Lung (tissue), 12 donors: Measurements from ENCODE around the gene TAF1B. TPM values are rescaled to one million over a fixed set of nuclear protein-coding genes. Genes with fewer than 3 reads are reported as not detected.

Experiments
- ATAC-seq: fragments of 200-7000 bp; cut with Tn5 transposase; one replicate; pipeline ENCODE4 v1.9.1; 2020; ENCODE audit warnings: moderate number of reproducible peaks; ENCODE audit not compliant: insufficient read depth, low FRiP score
- DNase-seq, 3 donors: peaks; one replicate each; pipeline ENCODE4 v3.0.0-alpha.2; 2013 to 2017
- H3K27ac ChIP-seq, 2 donors: one replicate each; pipeline ENCODE4 v1.5.1; 2013; ENCODE audit warnings: mild to moderate bottlenecking in 2 of 2, moderate library complexity in 2 of 2, control low read depth in 1 of 2, inconsistent platforms in 1 of 2, low read depth in 1 of 2, low read length in 1 of 2
- H3K27me3 ChIP-seq, 3 donors: one replicate each; pipeline ENCODE4 v1.5.1; 2013; ENCODE audit warnings: low read length in 2 of 3; ENCODE audit not compliant: control insufficient read depth in 3 of 3, insufficient read depth in 3 of 3
- H3K36me3 ChIP-seq, 4 donors: one replicate each; pipeline ENCODE4 v1.5.1; 2013; ENCODE audit warnings: low read length in 4 of 4, mild to moderate bottlenecking in 1 of 4, moderate library complexity in 1 of 4; ENCODE audit not compliant: control insufficient read depth in 4 of 4, insufficient read depth in 4 of 4
- H3K4me1 ChIP-seq, 5 donors: one replicate each; pipeline ENCODE4 v1.5.1; 2013; ENCODE audit warnings: low read length in 5 of 5, mild to moderate bottlenecking in 2 of 5, moderate library complexity in 1 of 5; ENCODE audit not compliant: control insufficient read depth in 5 of 5, insufficient read depth in 5 of 5
- H3K4me3 ChIP-seq: one replicate; pipeline ENCODE4 v1.5.1; 2013; ENCODE audit warnings: mild to moderate bottlenecking, control low read depth, moderate library complexity
- H3K9ac ChIP-seq, 2 donors: one replicate each; pipeline ENCODE4 v1.5.1; 2013; ENCODE audit warnings: low read length in 2 of 2, control low read depth in 1 of 2; ENCODE audit not compliant: insufficient read depth in 1 of 2
- H3K9me3 ChIP-seq, 4 donors: one replicate each; pipeline ENCODE4 v1.5.1; 2013; ENCODE audit warnings: low read length in 3 of 4, mild to moderate bottlenecking in 1 of 4, moderate library complexity in 1 of 4; ENCODE audit not compliant: control insufficient read depth in 4 of 4, insufficient read depth in 3 of 4
- WGBS, 2 donors: extraction: QIAGEN DNeasy Blood & Tissue Kit; methylation state at CpG; one replicate each; pipeline ENCODE4 v1.1.7; 2013; 5-methylcytosine and 5-hydroxymethylcytosine counted together
- polyA plus RNA-seq, 2 donors: library from polyadenylated mRNA; stranded (reverse); fragments of 200-250 nt; gene quantifications; one replicate each; pipeline ENCODE4 v1.2.1, GENCODE V29; 2013
- total RNA-seq, 2 donors: library from RNA; depleted of rRNA in 1 of 2; stranded (reverse); fragments of >200 nt in 1 of 2; gene quantifications; one replicate each; pipeline ENCODE4 v1.2.1, GENCODE V29; 2014 to 2021
- TF ChIP-seq, protein P1 (sequence below): IDR thresholded peaks from 2 replicates; pipeline ENCODE4 v1.5.1; 2012; ENCODE audit warnings: mild to moderate bottlenecking; ENCODE audit errors: control extremely low read depth, extremely low read depth
- donor health status: control.
- donor health status: control.
- donor health status: Bipolar disorder and iron deficiency.
- donor health status: healthy.
- donor health status: DM: yes; HTN: yes; CAD: no.

TAF1B gene
- total and polyA plus RNA-seq, 4 donors, result 6.1 to 46.3 (median 14.9) TPM

DNA sequence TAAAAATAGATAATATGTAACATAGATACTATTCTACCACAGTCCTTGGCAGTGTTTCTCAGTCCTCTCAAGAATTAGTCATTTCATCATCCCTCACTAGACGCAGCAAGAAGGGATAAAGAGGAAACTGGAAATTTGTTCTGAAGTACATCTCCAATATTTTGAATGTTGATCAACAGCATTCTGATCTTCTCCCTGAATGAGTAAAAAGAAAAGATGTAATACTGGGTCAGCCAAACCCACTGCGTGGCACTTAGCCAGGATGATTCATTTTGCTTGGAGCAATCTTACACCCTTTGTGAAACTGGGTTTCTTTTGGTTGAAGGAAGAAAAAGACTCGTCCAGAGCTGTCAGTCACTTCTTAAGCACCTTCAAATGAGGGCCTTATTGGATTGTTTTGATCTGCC lies 54.1 kb downstream of the TAF1B start:
- no peak overlapping the region for H3K9ac ChIP-seq

DNA sequence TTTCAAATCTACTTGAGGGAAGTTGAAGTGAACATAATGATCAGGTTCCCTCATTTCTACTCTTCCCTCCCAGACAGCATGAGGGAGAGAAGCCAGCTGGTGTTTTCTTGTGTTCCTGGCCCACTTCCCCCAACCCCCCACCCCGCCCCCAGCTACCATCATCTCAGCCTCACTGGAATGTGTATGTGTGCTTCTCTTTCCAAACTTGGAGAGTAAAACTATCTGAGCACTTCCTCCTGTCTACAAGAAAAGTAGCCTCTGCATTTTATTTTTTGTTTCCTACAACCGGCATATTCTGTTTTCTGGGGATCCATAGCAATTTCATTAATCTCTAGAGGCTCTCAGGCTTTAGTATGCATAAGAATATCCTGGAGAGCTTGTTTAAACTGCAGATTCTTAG lies 54.6 kb downstream of the TAF1B start:
- Histone ChIP-seq H3K9ac (no peak overlapping the region), H3K4me3 (no peak overlapping the region), H3K36me3 (no peaks in the 10 kb centered on the region), H3K9me3 (no peaks in the 10 kb centered on the region), H3K4me1 (peaks cover 0 to 11% (median 0%) of the 10 kb centered on the region in 5 donors), H3K27me3 (no peaks in the 10 kb centered on the region), H3K27ac (no peak overlapping the region)
- TF ChIP-seq, protein P1, sequence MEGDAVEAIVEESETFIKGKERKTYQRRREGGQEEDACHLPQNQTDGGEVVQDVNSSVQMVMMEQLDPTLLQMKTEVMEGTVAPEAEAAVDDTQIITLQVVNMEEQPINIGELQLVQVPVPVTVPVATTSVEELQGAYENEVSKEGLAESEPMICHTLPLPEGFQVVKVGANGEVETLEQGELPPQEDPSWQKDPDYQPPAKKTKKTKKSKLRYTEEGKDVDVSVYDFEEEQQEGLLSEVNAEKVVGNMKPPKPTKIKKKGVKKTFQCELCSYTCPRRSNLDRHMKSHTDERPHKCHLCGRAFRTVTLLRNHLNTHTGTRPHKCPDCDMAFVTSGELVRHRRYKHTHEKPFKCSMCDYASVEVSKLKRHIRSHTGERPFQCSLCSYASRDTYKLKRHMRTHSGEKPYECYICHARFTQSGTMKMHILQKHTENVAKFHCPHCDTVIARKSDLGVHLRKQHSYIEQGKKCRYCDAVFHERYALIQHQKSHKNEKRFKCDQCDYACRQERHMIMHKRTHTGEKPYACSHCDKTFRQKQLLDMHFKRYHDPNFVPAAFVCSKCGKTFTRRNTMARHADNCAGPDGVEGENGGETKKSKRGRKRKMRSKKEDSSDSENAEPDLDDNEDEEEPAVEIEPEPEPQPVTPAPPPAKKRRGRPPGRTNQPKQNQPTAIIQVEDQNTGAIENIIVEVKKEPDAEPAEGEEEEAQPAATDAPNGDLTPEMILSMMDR, result no peak
- WGBS, 2 donors, result 72 to 76% methylated on average over 2 of the region's 2 CpGs
- DNase-seq (peak; percentile 21 to 55 (median 34)), ATAC-seq (no peak)

More for the DNA sequence above, 54.1 kb downstream of the TAF1B start:
- WGBS, 2 donors, result 24 to 30% methylated on average over 3 of the region's 3 CpGs
- Histone ChIP-seq H3K36me3 (peaks cover 0 to 3% (median 1%) of the 10 kb centered on the region in 4 donors), H3K9me3 (no peaks in the 10 kb centered on the region), H3K27me3 (no peaks in the 10 kb centered on the region), H3K27ac (no peak overlapping the region), H3K4me1 (peaks cover 0 to 11% (median 0%) of the 10 kb centered on the region in 5 donors), H3K4me3 (no peak overlapping the region)
- DNase-seq (peak in 2 of 3 donors; percentile 28 to 48), ATAC-seq (peak; percentile 53)
- TF ChIP-seq, protein P1, result no peak

DNA sequence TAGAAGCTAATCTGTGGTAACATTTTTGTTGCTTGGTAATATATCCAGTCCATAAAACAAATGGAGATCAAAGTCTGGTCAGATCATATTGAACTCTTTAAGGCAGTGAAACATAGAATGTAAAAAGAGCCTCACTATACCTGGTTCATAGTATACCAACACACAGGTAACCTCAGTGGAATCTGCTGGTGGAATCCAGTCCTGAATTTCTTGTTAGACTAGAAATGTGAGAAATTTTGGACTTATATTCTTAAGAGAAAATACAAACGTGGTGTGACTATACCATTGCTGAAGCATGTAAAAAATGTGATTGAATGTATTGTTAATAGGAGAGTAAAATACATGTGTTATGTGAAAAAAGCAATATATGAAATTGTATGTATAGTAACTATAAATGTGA lies 62.1 kb downstream of the TAF1B start:
- Histone ChIP-seq H3K9ac (no peak overlapping the region), H3K4me1 (no peaks in the 10 kb centered on the region), H3K9me3 (no peaks in the 10 kb centered on the region), H3K27ac (no peak overlapping the region), H3K4me3 (no peak overlapping the region), H3K36me3 (peaks cover 0 to 4% (median 0%) of the 10 kb centered on the region in 4 donors), H3K27me3 (no peaks in the 10 kb centered on the region)
- ATAC-seq, result no peak
- TF ChIP-seq, protein P1, result no peak
- DNase-seq, result peak in 2 of 3 donors; percentile 35 to 45
- WGBS, 2 donors, result 71 to 87% methylated on average over 1 of the region's 1 CpG

DNA sequence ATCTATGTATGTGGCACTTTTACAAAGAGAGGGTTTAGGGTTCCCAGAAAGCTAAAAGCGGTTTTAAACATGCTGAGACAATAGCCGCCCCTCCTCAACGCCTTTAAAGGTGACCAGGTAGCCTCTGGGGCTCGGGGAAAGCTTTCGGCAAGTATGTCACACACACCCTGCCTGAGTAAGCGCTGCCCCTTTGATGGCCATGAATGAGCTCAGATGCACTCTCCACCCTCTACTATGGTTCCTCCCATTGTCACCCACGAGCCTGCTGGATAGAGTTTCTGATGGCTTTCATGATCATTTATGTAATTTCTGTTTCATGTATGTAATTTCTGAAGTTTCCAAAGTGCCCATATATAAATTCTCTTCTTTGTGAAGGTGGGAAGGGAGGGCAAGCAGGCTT lies 64.1 kb downstream of the TAF1B start:
- no peaks in the 10 kb centered on the region for H3K4me1 ChIP-seq
- ATAC-seq, result no peak
- peaks cover 0 to 8% (median 1%) of the 10 kb centered on the region in 4 donors for H3K36me3 ChIP-seq
- no peak for DNase-seq
- H3K27me3 ChIP-seq, result no peaks in the 10 kb centered on the region
- WGBS, 2 donors, result 95 to 98% methylated on average over 7 of the region's 7 CpGs
- TF ChIP-seq, protein P1, result no peak
- H3K4me3 ChIP-seq, result no peak overlapping the region
- H3K9ac ChIP-seq, result no peak overlapping the region
- H3K27ac ChIP-seq, result no peak overlapping the region
- H3K9me3 ChIP-seq, result no peaks in the 10 kb centered on the region
